GM23248 (cell line): Measurements from ENCODE around the gene TGFBR1.

Experiments used
- EZH2 ChIP-seq: fragments of 200-600 bp; sonication (generic); IDR thresholded peaks from 2 replicates; pipeline ENCODE4 v1.6.1; 2018; ENCODE audit warnings: antibody characterized with exemption, mild to moderate bottlenecking; ENCODE audit not compliant: insufficient read depth, poor library complexity, severe bottlenecking
- EZH2phosphoT487 ChIP-seq: fragments of 200-600 bp; sonication (generic); IDR thresholded peaks from 2 replicates; pipeline ENCODE4 v1.6.1; 2018; ENCODE audit warnings: antibody characterized with exemption, moderate library complexity, mild to moderate bottlenecking, low read depth; ENCODE audit not compliant: insufficient read depth

- TF ChIP-seq EZH2 (no peak), EZH2phosphoT487 (no peak)
These were observed 35.4 kb upstream of the TGFBR1 start for GRCh38 chr9:99069546-99069945.
